HG03039 (cell line): ENCODE measurements around the gene NPAS1.
"Not testable (repeated sequence)": the region's sequence is repeated elsewhere in the genome, so short reads cannot be mapped to it uniquely, and the experiment has no call there.

Experiments used
- ATAC-seq: cut with Tn5 transposase; IDR thresholded peaks from one replicate; pipeline ENCODE4 v1.9.1; 2021; ENCODE audit warnings: mild to moderate bottlenecking, moderate library complexity; ENCODE audit not compliant: unreplicated experiment

The NPAS1 gene

DNA sequence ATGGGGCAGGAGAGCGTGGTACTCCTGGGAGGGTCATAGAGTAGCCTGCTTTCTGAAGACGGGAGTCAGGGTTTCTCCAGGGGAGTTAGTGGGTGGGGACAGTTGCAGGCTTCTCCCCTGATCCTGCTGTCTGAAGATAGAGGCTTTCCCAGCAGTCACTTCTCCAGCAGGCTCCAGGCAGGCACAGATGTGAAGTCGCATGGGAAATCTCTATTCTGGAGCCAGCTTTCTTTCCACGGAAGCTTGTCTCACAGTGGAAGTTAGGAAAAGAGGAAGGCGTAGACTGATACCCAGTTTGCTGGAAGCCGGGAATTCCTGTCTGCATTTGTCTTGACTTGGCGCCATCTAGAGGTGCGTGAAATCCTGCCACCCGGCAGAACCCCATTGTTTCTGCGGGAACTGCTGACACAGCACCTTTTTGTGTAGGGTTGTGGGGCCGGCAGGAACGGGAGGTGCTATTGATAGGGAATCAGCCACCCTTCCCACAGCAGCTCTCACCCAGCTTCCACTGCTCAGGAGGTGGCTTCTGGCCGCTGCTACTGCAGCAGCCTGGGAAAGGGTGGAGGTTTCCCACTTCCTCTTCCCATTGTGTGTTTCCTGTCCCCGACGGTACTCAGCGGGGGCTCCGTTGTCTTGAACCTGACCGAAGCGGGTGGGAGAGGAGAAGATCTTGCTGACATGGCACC is 28.5 kb upstream of the NPAS1 start:
- no peak for ATAC-seq

GRCh38 chr19:46992699-46993535 is 26.7 kb upstream of the NPAS1 start:
- ATAC-seq: no peak

DNA sequence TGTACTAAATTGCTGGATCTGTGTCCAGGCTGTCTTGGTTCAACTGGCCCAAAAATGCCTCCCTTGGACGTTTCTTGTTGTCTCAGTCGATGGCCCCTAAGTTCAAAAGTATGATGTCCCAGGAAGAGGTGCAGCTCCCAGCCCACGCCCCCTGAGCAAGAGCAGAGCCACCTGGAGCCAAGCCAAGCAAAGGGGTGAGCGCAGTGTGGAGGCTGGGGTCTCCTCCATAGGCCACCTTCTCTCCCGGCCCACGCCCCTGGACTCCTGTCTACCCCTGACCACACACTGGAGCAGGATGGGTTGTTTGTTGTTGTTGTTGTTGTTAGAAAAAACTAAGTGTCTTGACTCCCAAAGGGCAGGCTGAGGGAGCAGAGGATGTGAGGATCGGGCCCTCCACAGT is 26.0 kb upstream of the NPAS1 start:
- ATAC-seq: no peak

DNA sequence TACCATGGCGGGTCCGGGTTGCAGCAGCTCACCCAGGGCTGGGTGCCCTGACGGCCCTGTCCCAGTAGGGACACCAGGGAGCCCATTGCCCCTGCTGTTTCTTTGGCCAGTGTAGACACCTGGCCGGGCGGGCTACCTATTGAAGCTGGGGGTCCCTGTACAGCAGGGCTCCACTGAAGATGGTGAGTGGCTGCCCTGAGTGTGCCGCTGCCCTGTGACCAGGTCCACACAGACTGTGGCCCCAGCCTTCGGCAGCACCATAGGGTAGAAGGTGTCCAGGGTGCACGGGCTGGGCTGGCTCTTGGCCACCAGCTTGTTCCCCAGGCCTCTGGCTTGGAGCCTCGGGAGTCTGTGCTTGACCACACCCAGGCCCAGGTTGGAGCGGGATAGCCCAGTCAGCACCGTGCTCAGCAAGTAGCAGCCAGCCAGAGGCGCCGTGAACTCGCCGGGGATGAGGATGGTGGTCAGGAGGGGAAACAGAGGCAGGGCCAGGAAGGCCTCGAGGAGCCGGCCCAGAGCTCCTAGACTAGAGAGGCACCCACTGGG is 25.4 kb upstream of the NPAS1 start:
- no peak for ATAC-seq

DNA sequence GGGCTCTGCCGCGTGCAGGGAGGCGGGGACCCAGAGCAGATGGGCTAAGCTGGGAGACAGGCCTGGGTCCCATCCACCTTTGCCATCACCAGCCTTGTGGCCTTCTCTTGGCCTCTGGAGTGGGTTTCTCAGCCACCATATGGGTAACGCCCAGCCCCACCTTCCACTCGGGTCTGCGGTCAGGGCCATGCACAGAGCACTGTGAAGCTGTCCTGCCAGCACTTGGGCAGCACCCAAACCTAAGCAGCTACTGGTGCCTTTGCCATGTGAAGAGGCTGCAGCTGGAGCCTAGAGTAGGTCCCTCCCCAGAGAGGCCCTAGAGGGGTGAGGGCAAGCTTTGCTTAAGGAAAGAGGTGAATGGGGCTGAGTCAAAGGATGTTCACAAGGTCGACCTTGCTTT is 24.1 kb upstream of the NPAS1 start:
- no peak for ATAC-seq

- no peak for ATAC-seq
These were observed 21.1 kb upstream of the NPAS1 start for GRCh38 chr19:46998445-46999125.

- ATAC-seq: no peak
These were observed 20.3 kb upstream of the NPAS1 start for GRCh38 chr19:46999377-46999776.

- ATAC-seq: no peak
These were observed 19.8 kb upstream of the NPAS1 start for GRCh38 chr19:46999878-47000277.

DNA sequence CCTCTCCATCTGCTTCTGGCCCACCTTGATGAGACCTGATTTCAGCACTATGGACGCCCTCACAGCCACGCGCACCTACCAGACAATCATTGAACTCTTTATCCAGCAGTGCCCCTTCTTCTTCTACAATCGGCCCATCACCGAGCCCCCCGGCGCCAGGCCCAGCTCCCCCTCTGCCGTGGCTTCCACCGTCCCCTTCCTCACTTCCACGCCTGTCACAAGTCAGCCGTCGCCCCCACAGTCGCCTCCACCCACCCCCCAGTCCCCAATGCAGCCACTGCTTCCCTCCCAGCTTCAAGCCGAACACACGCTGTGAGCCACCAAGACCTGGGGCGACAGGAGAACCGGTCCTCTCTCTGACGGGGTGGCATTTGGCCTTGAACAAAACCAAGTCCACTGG is 19.3 kb upstream of the NPAS1 start:
- no peak for ATAC-seq

GRCh38 chr19:47001584-47001983 is 18.1 kb upstream of the NPAS1 start:
- no peak for ATAC-seq

DNA sequence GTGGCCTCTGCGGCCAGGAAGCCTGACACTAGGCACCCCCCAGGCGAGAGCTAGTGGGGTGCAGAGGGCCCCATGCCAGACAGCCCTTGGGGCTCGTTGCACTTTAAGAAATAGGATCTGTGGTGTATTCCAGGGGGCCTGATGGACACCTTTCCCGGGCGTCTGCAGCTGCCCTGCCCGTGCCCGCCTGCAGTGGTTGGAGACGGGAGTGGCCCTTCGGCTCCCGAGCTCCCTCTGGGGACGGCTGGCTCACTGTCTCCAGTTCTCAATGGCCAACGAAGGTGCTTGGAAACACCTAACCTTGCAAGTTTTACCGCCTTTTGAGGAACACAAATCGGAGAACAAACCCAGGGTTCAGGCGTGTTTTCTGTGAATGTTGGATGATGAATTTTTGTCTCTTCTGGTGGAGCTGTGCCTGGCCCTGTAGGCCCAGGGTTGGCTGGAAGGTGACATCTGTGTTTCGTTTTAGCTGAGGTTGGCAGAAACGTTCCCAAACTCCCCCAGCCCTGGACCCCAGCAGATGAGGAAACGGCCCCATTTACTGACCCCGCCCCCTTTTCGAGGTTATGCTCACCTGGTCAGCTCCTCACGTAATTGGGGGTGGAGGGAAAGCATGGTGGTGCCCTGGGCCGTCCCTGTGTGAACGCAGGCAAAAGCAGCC is 17.4 kb upstream of the NPAS1 start:
- no peak for ATAC-seq

DNA sequence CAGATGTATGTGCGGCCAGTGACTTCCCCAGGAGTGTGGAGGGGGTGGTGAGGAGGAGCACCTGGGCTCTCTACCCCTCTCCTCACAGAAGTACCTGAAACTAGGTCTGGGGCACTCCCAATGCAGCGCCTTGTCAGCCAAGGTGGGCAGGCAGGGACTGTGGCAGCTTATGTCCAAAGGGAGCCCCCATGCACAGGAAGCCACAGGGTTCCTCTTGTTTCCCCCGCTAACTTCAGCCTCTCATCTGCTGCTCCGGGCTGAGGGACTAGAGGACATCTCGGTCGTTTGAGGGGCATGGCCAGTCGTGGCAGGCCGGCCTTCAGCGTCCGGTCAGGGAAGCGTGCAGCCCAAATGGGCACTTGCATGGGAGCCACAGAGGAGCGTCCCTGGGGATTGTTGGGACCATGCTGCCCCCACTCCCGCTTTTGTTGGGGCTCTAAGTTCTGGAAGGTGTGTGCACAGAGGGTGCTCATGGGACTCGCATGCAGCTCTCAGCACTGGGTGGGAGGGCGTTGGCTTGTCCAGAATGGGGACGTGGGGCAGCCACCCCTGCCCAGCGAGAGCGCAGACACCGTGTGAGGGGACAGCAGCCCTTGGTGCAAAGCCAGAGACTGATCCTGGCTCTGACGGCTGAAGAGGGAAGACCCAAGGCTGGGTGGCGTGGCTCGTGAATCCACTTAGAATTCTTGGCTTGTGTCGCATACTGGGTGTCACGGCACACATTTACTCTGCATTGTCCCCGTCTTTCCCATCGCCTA is 16.6 kb upstream of the NPAS1 start:
- ATAC-seq: no peak

DNA sequence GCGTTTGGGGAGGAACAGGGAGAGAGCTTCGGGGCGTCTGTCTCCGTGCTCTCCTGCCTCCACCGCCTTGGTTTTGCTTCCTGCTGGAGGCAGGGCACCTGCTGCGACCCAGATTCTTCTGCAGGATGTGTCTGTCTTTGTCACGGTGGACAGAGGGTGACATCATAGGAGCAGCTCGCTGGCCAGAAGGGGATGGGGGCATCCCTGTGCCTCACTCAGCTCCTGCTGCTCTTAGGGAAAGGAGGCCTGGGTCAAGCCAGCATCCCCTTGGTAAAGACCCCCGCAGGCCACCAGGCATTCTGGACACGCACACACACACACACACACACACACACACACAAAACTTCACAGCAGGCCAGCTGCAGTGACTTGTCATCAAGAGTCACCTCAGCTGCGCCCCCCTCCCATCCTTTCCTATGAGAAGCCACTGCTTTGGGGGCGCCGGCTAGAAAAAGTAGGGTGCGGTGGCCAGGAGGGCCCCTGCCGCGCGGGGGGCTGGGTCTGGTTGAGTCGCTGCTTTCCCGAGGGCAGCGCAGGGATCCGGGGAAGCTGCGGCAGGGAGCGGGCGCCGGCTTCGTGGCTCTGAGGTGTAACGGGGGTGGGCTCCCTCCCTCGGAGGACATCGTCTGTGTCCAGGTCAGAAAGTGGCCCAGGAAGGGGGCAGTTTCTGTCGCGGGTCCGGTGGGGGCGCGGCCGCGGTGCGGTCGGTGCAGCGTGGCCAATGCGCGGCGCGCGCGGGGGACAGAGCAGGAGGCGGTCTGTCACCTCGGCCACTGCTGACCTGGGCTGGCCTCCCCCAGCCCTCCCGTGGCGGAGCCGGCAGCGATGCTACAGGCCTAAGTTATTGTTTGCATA is 15.8 kb upstream of the NPAS1 start:
- ATAC-seq: no peak

DNA sequence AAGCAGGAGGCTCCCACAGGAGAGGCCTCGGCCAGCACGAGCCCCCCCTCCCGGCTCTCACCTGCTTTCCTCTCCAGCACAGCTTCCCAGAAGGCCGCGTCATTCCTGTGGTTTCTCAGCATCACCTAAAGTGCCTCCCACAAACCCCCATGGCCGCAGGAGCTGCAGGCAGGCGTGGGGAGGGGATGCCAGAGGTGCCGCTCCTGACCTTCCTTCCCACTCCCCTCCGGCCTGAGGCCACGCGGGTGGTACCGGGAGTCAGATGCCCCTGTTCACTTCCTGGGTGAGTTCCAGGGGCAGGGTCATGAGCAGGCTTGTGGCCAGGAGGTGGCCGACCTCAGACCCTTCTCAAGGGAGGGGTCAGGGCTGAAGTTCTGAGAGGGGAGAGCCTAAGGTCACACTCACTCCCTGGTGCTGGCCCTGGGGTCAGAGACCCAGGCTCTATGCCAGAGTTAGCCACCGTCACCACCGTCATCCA is 14.4 kb upstream of the NPAS1 start:
- ATAC-seq: no peak

- no peak for ATAC-seq
These were observed 13.8 kb upstream of the NPAS1 start for GRCh38 chr19:47005873-47006272.

- no peak for ATAC-seq
These were observed 13.1 kb upstream of the NPAS1 start for GRCh38 chr19:47006496-47006895.

DNA sequence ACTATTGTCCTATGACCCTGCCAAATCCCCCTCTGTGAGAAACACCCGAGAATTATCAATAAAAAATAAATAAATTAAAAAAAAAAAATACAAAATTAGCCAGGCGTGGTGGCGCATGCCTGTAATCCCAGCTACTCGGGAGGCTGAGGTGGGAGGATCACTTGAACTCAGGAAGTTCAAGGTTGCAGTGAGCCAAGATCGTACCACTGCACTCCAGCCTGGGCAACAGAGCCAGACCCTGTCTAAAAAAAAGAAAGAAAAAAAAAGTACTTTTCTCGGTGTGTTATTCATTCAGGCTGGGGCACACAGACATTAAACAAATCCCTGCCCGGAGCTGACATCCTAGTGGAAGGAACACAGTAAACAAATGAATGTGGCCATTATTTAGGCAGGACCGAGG is 9.1 kb upstream of the NPAS1 start:
- ATAC-seq: not testable (repeated sequence)

DNA sequence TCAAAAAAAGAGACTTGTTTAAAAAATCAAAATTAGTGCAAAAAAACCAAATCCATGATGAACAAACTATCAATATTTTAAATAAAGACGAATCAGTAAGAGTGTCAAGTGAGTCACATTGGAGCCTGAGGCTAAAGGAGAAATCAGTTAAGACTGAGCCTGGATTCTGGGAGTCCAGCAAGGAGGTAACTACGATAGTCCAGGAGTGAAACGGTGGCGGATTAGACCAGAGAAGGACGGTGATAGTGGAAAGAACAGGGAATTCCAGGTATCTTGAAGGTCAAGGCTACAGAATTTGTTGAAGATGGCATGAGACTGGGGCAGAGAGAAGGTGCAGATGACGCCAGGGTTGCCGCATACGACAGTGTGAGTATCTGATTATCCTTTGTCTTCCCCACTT is 7.0 kb upstream of the NPAS1 start:
- ATAC-seq: no peak

GRCh38 chr19:47013041-47013517 is 6.6 kb upstream of the NPAS1 start:
- ATAC-seq: no peak
